SU-DHL-6 (cell line): ENCODE results near the gene MYL12A.

Source experiments
- CTCF ChIP-seq: fragments of 200-600 bp; sonication (generic); IDR thresholded peaks from one replicate; pipeline ENCODE4 v1.5.1; 2017; ENCODE audit warnings: antibody characterized with exemption, mild to moderate bottlenecking, low read length, moderate library complexity; ENCODE audit not compliant: insufficient read depth, poor library complexity, severe bottlenecking
- EZH2phosphoT487 ChIP-seq: fragments of 200-600 bp; sonication (generic), shearing (Covaris generic); conservative IDR thresholded peaks from 2 replicates; pipeline ENCODE4 v1.6.1; 2018; ENCODE audit warnings: mild to moderate bottlenecking, antibody characterized with exemption, low read length, moderate library complexity, mixed read lengths

- TF ChIP-seq CTCF: no peak
- TF ChIP-seq EZH2phosphoT487: no peak
Measured at GRCh38 chr18:3199942-3200645, 47.5 kb upstream of the MYL12A start.
